CD4-positive, alpha-beta T cell treated with Interleukin-15 for 4 hours (primary cell): Measurements from ENCODE around the gene SMYD3.
A peak's percentile ranks its signal among the peaks of the same experiment; 100 is the strongest.

Experiments used
- DNase-seq: peaks from one replicate; pipeline ENCODE4 v3.0.0-alpha.2; 2020; ENCODE audit warnings: low spot score

Gene SMYD3

GRCh38 chr1:245915406-245915805 is 591.7 kb downstream of the SMYD3 start:
- DNase-seq = no peak

- no peak for DNase-seq
These were observed 598.5 kb downstream of the SMYD3 start for GRCh38 chr1:245908543-245908942.

DNA sequence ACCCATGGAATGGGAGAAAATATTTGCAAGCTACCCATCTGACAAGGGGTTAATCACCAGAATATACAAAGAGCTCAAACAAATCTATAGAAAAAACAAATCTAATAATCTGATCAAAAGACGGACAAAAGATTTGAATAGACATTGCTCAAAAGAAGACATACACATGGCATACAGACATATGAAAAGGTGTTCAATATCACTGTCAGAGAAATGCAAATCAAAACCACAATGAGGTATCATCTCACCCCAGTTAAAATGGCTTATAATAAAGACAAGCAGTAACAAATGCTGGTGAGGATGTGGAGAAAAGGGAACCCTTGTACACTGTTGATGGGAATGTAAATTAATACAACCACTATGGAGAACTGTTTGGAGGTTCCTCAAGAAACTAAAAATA is 600.9 kb downstream of the SMYD3 start:
- no peak for DNase-seq

- DNase-seq = no peak
These were observed 603.2 kb downstream of the SMYD3 start for GRCh38 chr1:245903851-245904250.

DNA sequence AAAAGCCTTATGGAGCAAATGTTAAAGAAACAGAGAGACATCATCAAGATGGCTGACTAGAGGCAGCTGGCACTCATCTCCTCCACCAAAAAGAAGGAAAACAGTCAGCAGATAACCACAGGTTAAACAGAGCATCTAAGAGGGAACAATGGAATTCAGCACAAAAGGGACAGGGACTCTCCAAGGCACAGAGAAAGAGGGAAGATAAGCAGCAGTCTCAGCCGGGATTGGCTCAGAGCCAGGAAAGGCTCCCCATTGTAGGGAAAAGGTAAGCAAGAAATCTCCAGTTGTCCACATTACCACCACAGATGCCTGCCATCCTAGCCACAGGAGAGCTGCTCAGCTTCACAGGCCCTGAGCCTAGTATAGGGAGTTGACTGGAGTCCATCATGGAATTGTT is 605.5 kb downstream of the SMYD3 start:
- no peak for DNase-seq

GRCh38 chr1:245901037-245901436 is 606.0 kb downstream of the SMYD3 start:
- no peak for DNase-seq

DNA sequence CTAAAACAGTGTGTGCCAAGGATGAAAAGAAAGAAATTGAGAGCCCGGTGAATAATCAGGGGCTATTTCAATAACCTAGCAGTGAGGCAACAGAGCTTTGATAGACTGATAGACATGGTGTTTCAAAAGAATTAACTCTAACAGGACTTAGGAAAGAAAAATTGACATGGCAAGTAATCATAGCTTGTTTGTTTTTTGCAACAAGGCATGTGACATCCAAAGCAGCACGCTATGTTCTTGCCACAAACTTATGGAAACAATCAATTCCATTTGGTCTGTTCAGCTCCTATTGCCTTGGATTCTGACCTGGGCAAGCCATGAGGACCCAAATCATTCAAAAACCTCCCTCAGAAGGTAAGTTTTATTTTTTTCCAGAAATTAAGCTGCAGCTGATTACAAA is 608.5 kb downstream of the SMYD3 start:
- no peak for DNase-seq

GRCh38 chr1:245896258-245896657 is 610.8 kb downstream of the SMYD3 start:
- DNase-seq = no peak

GRCh38 chr1:245895455-245895959 is 611.6 kb downstream of the SMYD3 start:
- no peak for DNase-seq

DNA sequence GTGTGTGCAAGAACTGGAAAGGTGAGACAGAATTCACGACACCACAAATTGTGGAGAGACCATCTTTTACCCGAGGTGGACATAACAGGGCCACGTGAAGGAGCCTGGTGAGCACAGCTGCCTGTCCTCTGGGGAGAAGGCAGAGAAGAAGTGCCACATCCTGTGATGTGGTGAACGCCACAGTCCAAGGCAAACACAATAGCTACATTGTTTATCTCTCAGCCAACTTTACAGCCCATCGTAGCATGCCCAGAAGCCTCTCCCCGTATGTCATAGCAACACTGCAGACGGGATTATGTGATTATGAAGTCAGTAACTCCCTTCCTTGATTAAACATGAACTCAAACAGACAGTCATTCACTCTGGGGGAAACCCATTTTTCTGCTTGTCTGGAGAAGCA is 612.2 kb downstream of the SMYD3 start:
- no peak for DNase-seq

- no peak for DNase-seq
These were observed 614.1 kb downstream of the SMYD3 start for GRCh38 chr1:245893025-245893424.

DNA sequence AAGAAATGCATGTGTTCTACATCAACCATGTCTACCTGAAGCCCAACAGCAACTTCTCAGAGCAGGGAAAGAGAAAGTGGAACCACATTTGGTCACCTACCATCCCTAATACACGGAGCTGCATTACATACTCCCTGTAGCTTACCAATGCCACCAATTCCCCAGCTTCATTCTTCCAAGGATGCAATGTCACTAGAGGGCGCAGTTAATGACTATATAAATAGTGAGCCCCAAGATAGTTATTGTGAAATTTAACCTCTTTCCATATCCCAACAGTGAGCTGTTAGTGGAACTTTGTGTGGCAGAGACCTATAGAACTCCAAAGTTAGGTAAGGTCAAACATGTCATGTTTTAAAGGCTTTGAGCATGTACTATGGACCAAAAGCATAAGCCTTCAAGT is 618.3 kb downstream of the SMYD3 start:
- DNase-seq = peak; percentile 23

DNA sequence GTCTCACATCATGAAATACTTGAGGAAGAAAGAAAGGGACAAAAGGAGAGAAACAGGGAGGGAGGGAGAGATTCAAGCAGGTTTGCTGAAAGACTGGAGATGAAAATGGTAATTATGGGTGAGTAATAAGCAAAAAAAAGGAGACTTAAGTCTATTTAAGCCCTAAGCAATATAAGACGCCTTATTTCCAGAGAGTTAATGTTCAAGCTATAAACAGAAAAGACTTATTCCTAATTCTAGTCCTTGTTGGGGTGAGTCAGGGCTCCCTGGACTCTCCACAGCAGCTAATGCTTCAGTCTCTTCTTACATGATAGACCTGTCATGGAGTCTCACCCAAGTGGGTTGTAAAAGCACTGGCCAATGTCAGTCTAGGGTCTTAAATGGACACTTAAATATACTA is 619.2 kb downstream of the SMYD3 start:
- DNase-seq = no peak

- DNase-seq = no peak
These were observed 625.2 kb downstream of the SMYD3 start for GRCh38 chr1:245881767-245882391.

GRCh38 chr1:245880754-245881403 is 626.2 kb downstream of the SMYD3 start:
- no peak for DNase-seq

GRCh38 chr1:245879091-245879490 is 628.0 kb downstream of the SMYD3 start:
- DNase-seq = no peak

GRCh38 chr1:245878585-245878984 is 628.5 kb downstream of the SMYD3 start:
- no peak for DNase-seq

- DNase-seq = no peak
These were observed 629.1 kb downstream of the SMYD3 start for GRCh38 chr1:245877976-245878375.

- no peak for DNase-seq
These were observed 630.5 kb downstream of the SMYD3 start for GRCh38 chr1:245876586-245876985.

DNA sequence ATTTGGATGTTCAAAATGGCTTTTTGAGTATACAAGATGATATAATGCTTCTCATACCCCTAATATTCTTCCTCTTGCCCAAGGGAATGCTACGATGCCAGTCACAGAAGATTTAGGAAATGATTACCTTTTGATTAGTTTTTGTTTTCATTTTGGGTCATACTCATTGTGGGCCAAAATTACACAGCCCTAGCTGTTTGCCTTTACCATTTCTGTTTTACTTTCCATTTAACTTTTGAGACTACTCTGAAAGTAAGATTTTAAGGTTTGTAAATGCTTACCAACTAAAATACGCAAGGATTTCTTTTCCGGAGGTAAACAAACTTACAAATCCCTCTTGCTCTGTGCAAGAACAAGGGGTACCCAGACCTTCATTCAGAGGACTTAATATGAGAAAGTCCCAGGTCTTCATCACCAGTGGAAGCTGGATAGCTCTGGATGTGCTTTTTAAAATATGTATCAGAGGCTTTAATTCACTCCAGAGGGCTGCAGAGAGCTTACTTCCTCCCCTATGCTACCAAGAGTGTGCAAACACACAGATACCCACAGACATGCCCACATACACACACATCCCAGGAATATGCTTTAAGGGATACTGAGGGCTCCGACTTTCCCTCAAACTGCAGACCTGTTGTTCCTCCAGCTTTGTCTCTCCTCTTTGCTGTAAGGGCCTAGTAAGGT is 631.4 kb downstream of the SMYD3 start:
- no peak for DNase-seq

- no peak for DNase-seq
These were observed 632.0 kb downstream of the SMYD3 start for GRCh38 chr1:245874942-245875580.

DNA sequence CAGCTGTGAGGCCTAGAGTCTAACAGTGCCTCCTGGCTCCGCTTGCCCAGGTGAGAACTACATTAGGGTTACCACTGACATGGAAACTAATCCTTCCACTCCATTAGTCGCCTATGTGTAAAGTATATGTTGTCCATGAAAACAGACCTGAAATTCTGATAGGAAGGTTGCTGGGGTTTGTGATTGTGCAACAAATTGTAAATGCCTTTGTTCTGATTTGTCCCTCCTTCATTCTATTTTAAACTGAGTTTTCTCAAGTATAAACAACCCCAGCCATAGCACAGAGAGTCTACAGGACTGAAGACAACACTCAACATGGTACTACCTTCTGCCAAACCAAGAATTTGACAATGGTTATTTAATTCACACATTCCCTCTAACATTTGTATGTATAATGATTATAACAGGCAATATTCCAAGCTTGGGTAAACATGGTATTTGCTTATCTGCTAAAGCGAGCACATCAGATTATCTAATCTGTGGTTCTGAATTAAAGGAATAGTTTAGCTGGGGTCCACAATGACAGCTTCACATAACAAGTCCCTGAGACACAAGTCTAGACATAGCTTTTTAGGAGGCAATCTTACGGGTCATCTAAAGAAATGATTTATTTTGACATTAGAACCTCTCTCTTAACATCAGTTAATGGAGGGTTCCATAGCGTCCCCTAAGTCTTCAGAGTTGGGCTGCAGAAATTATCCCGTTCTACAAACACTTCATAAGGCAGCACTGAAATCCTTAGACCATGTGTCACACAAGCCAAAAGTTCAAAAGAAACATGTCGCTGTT is 633.0 kb downstream of the SMYD3 start:
- DNase-seq = no peak
